ENCODE results near the gene JARID2. TPM values are rescaled to one million over a fixed set of nuclear protein-coding genes. Genes with fewer than 3 reads are reported as not detected.

The JARID2 gene
- polyA plus RNA-seq, 1 donor: 13.1 TPM

DNA sequence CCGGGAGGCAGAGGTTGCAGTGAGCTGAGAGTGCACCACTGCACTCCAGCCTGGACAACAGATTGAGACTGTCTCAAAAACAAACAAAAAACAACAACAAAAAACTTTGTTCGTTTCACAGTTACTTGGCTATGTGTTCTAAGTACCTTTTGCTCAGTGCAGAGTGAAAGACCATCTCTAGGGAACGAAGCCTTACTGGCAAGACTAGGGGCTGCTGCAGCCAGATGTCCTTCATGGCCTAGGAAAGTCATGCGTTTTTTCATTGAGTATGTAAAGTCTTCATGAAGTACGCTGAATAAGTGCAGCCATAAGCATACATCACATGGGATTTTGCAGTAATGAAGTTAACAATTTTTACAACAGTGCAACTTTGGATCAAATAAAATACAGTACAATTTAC lies 111.1 kb downstream of the JARID2 start:
- DNase-seq (ENCODE audit: low read depth): no peak

DNA sequence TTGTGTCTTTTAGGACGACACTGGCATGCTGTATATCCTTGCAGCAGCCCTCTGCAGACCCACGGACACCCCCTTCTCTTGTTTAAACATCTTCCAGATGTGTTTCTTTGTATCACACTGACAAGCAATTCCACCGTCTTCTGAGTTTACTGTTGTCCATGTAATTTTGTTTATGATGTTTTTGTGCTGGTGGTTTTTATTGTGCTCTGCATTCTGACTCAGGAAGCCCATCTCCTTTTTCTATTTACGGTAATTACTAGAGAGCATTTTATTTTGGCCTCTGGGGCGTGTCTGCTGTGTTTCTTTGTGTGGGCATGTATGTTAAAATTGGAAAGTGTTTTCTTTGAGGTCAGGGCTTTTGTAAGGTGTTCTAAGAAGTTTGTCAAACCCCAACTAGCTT lies 111.9 kb downstream of the JARID2 start:
- no peak for DNase-seq (ENCODE audit: low read depth)

DNA sequence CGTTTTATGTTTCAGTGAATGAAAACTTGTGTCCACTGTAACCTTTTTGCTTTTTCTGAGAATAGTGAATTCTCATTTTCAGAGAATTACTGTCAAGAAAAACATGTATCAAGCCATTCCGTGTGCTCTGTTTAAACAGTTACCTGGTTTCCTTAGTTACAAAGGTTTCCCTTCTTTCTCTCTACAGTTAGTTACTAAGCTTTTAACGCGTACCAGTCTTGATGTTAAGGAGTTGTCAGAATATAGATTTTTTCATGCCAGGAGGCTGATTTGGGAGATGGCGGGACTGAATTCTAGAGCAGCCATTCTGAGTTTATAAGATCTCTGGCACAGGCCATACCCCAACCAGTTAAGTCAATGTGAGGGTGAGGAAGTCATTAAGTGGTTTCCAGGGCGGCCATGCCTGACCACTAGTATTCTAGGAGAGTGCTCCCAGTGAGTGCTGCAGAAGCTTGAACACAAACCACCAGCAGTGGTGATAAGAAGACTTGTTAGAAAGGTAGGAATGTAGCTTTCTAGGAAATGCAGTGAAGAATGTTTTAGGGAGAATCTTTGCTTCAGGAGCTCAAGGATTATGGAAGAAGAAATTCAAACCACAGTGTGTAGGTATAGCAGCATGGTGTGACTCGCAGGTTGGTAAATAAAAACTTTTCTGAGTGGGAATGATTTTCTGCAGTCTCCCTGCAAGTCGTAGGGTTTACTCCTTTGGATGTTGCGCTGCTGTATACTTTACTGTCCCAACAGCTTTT lies 112.9 kb downstream of the JARID2 start:
- no peak for DNase-seq (ENCODE audit: low read depth)

DNA sequence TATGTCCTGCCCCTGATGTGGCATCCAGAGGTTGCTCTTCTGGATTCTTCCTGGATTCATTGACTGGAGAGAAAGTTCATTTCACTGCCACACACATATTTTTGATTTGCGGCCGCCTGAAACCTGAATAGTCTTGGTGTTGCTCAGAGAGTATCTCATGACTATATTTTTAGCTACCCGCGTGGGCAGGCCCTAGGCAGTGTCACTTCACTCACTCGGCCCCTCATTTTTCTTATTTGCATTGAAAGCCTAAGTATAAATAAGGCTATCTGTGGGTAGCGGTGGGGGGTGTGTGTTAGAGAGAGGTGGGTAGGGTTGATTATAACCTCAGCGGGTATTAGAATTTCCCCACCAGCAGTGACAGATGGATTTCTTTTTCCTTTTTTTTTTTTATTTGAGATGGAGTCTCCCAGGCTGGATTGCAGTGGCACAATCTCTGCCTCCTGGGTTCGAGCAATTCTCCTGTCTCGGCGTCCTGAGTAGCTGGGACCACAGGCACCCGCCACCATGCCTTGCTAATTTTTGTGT lies 113.5 kb downstream of the JARID2 start:
- DNase-seq (ENCODE audit: low read depth): no peak

DNA sequence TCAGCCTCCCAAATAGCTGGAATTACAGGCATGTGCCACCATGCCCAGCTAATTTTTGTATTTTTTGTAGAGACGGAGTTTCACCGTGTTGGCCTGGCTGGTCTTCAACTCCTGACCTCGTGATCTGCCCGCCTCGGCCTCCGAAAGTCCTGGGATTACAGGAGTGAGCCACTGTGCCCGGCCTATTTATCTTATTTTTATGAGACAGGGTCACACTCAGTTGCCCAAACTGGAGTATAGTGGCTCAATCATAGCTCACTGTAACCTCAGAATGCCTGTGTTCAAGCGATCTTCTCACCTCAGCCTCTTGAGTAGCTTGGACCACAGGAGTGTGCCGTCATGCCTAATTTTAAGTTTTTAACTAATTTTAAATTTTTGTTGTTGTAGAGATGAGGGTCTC lies 114.4 kb downstream of the JARID2 start:
- DNase-seq (ENCODE audit: low read depth): no peak

GRCh38 chr6:15361197-15361596 lies 115.3 kb downstream of the JARID2 start:
- DNase-seq (ENCODE audit: low read depth): no peak

- DNase-seq (ENCODE audit: low read depth): no peak
These were observed 116.6 kb downstream of the JARID2 start for GRCh38 chr6:15362274-15363160.

- no peak for DNase-seq (ENCODE audit: low read depth)
These were observed 117.3 kb downstream of the JARID2 start for GRCh38 chr6:15363164-15363522.

GRCh38 chr6:15363523-15364400 lies 117.9 kb downstream of the JARID2 start:
- no peak for DNase-seq (ENCODE audit: low read depth)

DNA sequence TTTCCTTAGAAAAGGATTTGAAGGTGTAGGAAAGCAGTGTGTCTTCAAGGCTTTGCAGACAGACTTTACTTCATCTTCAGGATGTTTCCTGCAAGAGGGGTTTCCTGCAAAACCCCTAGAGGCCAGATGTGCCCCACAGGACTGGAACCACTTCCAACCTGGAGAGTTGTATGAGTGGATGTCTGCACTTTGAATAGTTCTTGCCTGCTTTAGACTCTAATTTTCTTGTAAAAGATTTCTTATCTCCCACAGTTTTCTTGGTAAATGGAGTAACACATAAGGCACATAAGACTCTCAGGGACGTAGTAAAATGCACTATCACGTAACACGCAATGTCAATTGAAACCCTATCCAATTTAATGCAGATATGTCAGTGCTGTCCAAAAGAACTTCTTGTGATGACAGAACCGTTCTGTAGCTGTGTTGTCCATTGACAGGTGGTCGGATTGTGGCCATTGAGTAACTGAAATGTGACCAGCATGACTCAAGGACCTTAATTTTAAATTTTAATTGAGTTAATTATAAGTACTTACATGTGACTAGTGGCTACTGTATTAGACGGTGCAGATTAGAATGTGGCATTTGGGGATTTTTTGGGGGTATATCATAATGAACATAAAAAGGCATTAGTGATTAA lies 118.7 kb downstream of the JARID2 start:
- no peak for DNase-seq (ENCODE audit: low read depth)

DNA sequence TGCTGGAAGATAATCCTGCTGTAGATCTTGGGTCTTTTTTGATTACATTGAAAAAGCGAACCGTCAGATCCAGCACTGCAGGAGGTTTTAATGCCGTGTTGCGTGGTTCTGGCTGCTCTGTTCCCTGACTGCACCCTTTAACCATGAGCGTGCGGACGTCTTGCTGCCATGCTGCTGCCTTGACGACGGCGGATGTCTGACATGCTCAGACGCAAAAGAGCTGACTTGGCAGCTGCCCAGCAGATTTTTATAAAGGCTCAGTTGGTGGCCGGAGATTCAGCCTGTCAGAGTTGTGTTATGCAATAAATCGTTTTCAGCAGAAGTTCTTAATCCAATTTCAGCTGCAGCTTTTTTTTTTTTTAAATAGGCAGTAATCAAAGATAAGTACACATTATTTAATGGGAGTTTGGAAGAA lies 119.4 kb downstream of the JARID2 start:
- no peak for DNase-seq (ENCODE audit: low read depth)

- DNase-seq (ENCODE audit: low read depth): no peak
These were observed 120.2 kb downstream of the JARID2 start for GRCh38 chr6:15366003-15366535.

- DNase-seq (ENCODE audit: low read depth): no peak
These were observed 121.0 kb downstream of the JARID2 start for GRCh38 chr6:15366879-15367278.

GRCh38 chr6:15368186-15368585 lies 122.3 kb downstream of the JARID2 start:
- DNase-seq (ENCODE audit: low read depth): no peak

DNA sequence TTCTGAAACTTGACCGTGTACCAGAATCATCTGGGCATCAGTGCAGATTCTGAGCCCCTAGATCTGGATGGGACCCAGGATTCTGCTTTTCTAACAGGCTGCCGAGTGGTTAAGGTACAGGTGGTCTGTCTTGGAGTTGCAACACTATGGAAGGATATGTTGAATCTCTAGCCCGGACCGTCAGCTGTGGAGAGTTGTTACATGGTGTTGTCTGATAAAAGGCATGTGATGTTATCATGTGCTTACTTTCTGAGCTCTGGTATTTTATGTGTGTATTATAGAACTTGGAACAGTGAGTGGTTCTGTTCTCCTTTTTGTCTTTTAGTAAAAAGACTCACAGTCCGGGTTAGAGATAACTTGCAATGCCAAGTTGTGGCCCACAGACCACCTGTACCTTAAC lies 123.0 kb downstream of the JARID2 start:
- no peak for DNase-seq (ENCODE audit: low read depth)

DNA sequence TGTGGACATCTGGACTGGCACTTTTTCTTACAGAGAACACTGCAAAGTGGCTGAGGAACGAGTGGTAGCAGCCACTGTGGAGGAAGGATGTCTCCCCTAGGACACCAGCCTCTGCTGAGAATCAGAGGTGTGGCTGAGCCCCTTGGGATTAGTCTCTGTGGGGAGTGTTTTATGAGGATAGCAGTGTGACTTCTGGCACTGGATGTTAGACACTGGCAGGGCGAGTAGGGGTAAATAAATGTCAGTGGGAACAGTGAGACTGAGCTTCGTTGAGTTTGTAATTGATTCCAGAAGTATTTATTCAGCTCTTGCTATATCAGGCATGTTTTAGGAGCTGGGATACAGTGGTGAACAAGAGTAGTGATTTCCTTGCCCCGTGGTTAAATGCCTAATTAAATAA lies 124.0 kb downstream of the JARID2 start:
- DNase-seq (ENCODE audit: low read depth): no peak

GRCh38 chr6:15370733-15371671 lies 125.1 kb downstream of the JARID2 start:
- DNase-seq (ENCODE audit: low read depth): no peak

- DNase-seq (ENCODE audit: low read depth): no peak
These were observed 127.1 kb downstream of the JARID2 start for GRCh38 chr6:15372932-15373331.

- no peak for DNase-seq (ENCODE audit: low read depth)
These were observed 128.2 kb downstream of the JARID2 start for GRCh38 chr6:15374119-15374518.

GRCh38 chr6:15375018-15375417 lies 129.1 kb downstream of the JARID2 start:
- no peak for DNase-seq (ENCODE audit: low read depth)

Data from forelimb muscle (tissue), 1 donor.